Measurements from ENCODE around the gene RUBCNL.

Gene RUBCNL

DNA sequence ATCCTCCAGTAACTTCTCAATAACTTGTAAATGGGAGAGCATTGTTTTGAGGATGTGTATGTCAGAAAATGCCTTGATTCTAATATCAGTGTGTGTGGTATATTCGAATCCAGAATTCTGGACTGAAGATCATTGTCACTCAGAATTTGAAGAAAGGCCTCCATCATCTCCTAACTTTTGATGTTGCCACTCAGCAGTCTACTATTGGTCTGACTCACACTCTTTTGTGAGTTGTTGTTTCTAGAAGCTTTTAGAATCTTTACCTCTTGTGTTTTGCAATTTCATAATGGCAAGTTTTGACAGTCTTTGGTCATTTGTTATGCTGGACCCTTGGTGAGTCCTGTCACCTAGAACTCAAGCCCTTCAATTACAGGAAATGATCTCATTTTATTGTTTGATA is 77.0 kb downstream of the RUBCNL start:
- Histone ChIP-seq H3K4me1 (ENCODE audit: insufficient read depth, low read length, severe bottlenecking) (no peaks in the 10 kb centered on the region), H3K79me2 (ENCODE audit: insufficient read depth, low read length) (no peaks in the 10 kb centered on the region), H3K4me2 (ENCODE audit: low read length) (no peak overlapping the region), H3F3A (ENCODE audit: insufficient read depth, low read length) (no peaks in the 10 kb centered on the region), H3K27me3 (ENCODE audit: insufficient read depth, low read length) (no peaks in the 10 kb centered on the region), H3K9ac (ENCODE audit: low read length) (no peak overlapping the region), H3K9me2 (ENCODE audit: low read depth, low read length) (no peaks in the 10 kb centered on the region), H3K27ac (ENCODE audit: low read depth, low read length, poor library complexity, severe bottlenecking) (no peak overlapping the region), H3K9me3 (ENCODE audit: low read length) (no peaks in the 10 kb centered on the region), H2AFZ (ENCODE audit: low read length) (no peak overlapping the region), H3K4me3 (ENCODE audit: low read depth, low read length, poor library complexity, severe bottlenecking) (no peak overlapping the region), H4K20me1 (ENCODE audit: insufficient read depth, low read length) (no peaks in the 10 kb centered on the region), H3K36me3 (ENCODE audit: insufficient read depth, low read length) (no peaks in the 10 kb centered on the region)
- no peak for TF ChIP-seq EZH2 (IDR thresholded peaks at IDR 0.05; ENCODE audit: borderline replicate concordance, low read length)
- TF ChIP-seq, protein P1, sequence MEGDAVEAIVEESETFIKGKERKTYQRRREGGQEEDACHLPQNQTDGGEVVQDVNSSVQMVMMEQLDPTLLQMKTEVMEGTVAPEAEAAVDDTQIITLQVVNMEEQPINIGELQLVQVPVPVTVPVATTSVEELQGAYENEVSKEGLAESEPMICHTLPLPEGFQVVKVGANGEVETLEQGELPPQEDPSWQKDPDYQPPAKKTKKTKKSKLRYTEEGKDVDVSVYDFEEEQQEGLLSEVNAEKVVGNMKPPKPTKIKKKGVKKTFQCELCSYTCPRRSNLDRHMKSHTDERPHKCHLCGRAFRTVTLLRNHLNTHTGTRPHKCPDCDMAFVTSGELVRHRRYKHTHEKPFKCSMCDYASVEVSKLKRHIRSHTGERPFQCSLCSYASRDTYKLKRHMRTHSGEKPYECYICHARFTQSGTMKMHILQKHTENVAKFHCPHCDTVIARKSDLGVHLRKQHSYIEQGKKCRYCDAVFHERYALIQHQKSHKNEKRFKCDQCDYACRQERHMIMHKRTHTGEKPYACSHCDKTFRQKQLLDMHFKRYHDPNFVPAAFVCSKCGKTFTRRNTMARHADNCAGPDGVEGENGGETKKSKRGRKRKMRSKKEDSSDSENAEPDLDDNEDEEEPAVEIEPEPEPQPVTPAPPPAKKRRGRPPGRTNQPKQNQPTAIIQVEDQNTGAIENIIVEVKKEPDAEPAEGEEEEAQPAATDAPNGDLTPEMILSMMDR (IDR thresholded peaks at IDR 0.05; ENCODE audit: low read length): no peak

DNA sequence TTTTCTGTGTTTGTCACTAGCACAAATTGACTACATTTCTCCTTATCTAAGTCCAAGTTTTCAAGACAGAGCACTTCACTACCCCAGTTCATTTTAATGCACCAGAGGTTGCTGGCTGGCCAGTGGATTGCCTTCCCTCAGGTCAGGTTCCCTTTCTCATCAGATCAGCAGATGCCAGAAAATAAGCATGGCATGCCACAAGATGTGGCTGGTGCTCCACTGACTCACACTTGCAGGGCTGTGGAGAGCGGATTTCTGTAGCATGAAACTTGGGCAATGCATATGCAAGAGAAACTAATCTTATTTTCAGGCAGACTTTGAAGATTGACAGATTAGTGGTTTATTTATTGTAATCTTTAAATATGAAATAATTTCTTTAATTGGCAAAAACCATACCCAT is 79.5 kb downstream of the RUBCNL start:
- no peaks in the 10 kb centered on the region for H4K20me1 ChIP-seq (ENCODE audit: insufficient read depth, low read length)
- no peak overlapping the region for H3K9ac ChIP-seq (ENCODE audit: low read length)
- H3K4me3 ChIP-seq (ENCODE audit: low read depth, low read length, poor library complexity, severe bottlenecking): no peak overlapping the region
- no peaks in the 10 kb centered on the region for H3K4me1 ChIP-seq (ENCODE audit: insufficient read depth, low read length, severe bottlenecking)
- no peaks in the 10 kb centered on the region for H3K9me3 ChIP-seq (ENCODE audit: low read length)
- no peak overlapping the region for H3K27ac ChIP-seq (ENCODE audit: low read depth, low read length, poor library complexity, severe bottlenecking)
- no peaks in the 10 kb centered on the region for H3K27me3 ChIP-seq (ENCODE audit: insufficient read depth, low read length)
- no peaks in the 10 kb centered on the region for H3K79me2 ChIP-seq (ENCODE audit: insufficient read depth, low read length)
- TF ChIP-seq, protein P1 (IDR thresholded peaks at IDR 0.05; ENCODE audit: low read length): no peak
- no peak for TF ChIP-seq EZH2 (IDR thresholded peaks at IDR 0.05; ENCODE audit: borderline replicate concordance, low read length)
- no peak overlapping the region for H3K4me2 ChIP-seq (ENCODE audit: low read length)
- H3K36me3 ChIP-seq (ENCODE audit: insufficient read depth, low read length): no peaks in the 10 kb centered on the region; the same call in 1 of the 2 replicates
- no peaks in the 10 kb centered on the region for H3F3A ChIP-seq (ENCODE audit: insufficient read depth, low read length)
- no peaks in the 10 kb centered on the region for H3K9me2 ChIP-seq (ENCODE audit: low read depth, low read length)
- no peak overlapping the region for H2AFZ ChIP-seq (ENCODE audit: low read length)

DNA sequence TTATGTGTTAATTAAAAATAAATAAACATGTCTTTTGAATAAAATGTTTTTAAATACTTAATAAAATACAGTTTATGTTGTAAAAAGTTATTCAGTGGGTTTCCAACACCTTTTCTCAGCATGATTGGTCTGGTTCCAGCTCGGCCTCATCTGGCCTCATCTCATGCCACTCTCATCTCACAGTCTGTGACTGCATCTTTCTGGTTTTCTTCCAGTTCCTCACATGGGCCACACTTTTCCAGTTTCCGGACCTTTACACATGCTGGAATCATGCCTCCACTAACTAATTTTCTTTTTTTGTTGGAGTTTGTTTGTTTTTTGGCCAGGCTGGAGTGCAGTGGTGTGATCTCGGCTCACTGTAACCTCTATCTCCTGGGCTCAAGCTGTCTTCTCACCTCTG is 82.5 kb downstream of the RUBCNL start:
- no peak overlapping the region for H2AFZ ChIP-seq (ENCODE audit: low read length)
- H3K9ac ChIP-seq (ENCODE audit: low read length): no peak overlapping the region
- no peaks in the 10 kb centered on the region for H3K9me3 ChIP-seq (ENCODE audit: low read length)
- no peaks in the 10 kb centered on the region for H3K9me2 ChIP-seq (ENCODE audit: low read depth, low read length)
- no peaks in the 10 kb centered on the region for H3F3A ChIP-seq (ENCODE audit: insufficient read depth, low read length)
- TF ChIP-seq, protein P1 (IDR thresholded peaks at IDR 0.05; ENCODE audit: low read length): no peak
- TF ChIP-seq EZH2 (IDR thresholded peaks at IDR 0.05; ENCODE audit: borderline replicate concordance, low read length): no peak
- no peak overlapping the region for H3K27ac ChIP-seq (ENCODE audit: low read depth, low read length, poor library complexity, severe bottlenecking)
- no peaks in the 10 kb centered on the region; the same call in 1 of the 2 replicates for H3K36me3 ChIP-seq (ENCODE audit: insufficient read depth, low read length)
- H4K20me1 ChIP-seq (ENCODE audit: insufficient read depth, low read length): no peaks in the 10 kb centered on the region
- no peak overlapping the region for H3K4me2 ChIP-seq (ENCODE audit: low read length)
- no peaks in the 10 kb centered on the region for H3K27me3 ChIP-seq (ENCODE audit: insufficient read depth, low read length)
- H3K79me2 ChIP-seq (ENCODE audit: insufficient read depth, low read length): no peaks in the 10 kb centered on the region
- H3K4me3 ChIP-seq (ENCODE audit: low read depth, low read length, poor library complexity, severe bottlenecking): no peak overlapping the region
- H3K4me1 ChIP-seq (ENCODE audit: insufficient read depth, low read length, severe bottlenecking): no peaks in the 10 kb centered on the region
